ENCODE data around the gene ERVW-1. TPM values are rescaled to one million over a fixed set of nuclear protein-coding genes. Genes with fewer than 3 reads are reported as not detected.

The ERVW-1 gene
- total RNA-seq, 1 donor from 2014 or later = not detected

- H3K4me1 Mint-ChIP-seq (ENCODE audit: low read depth) = no peaks in the 10 kb centered on the region
- H3K27me3 Mint-ChIP-seq (ENCODE audit: low read depth) = no peaks in the 10 kb centered on the region
- H3K4me3 Mint-ChIP-seq (ENCODE audit: unreplicated experiment) = no peak overlapping the region
- H3K36me3 Mint-ChIP-seq (ENCODE audit: low read depth) = peaks cover 18% of the 10 kb centered on the region
- no peak overlapping the region for H3K27ac Mint-ChIP-seq (ENCODE audit: unreplicated experiment)
- DNase-seq (ENCODE audit: low spot score) = no peak
- no peaks in the 10 kb centered on the region for H3K9me3 Mint-ChIP-seq (ENCODE audit: low read depth)
- TF ChIP-seq, protein P1, sequence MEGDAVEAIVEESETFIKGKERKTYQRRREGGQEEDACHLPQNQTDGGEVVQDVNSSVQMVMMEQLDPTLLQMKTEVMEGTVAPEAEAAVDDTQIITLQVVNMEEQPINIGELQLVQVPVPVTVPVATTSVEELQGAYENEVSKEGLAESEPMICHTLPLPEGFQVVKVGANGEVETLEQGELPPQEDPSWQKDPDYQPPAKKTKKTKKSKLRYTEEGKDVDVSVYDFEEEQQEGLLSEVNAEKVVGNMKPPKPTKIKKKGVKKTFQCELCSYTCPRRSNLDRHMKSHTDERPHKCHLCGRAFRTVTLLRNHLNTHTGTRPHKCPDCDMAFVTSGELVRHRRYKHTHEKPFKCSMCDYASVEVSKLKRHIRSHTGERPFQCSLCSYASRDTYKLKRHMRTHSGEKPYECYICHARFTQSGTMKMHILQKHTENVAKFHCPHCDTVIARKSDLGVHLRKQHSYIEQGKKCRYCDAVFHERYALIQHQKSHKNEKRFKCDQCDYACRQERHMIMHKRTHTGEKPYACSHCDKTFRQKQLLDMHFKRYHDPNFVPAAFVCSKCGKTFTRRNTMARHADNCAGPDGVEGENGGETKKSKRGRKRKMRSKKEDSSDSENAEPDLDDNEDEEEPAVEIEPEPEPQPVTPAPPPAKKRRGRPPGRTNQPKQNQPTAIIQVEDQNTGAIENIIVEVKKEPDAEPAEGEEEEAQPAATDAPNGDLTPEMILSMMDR (IDR thresholded peaks at IDR 0.05) = no peak
These were observed 28.6 kb upstream of the ERVW-1 start for GRCh38 chr7:92506363-92506762.

DNA sequence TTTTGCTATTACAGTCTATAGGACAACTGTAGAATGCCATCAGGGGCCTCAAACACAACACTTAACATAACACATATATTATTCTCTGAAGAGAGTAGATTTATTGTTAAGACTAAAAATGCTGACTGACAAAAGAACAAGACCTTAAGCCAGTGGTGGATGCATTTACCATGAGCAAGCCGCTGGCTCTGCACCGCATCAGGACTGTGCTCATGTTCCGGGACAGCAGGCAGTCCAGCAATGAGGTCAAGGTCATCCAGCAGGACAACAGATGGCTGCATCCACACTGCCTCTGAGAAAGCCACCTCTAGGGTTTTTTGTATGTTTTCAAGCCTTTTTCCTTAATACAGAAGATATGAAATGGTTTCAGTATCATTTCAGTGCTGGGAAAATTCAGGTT is 26.8 kb upstream of the ERVW-1 start:
- H3K9me3 Mint-ChIP-seq (ENCODE audit: low read depth) = no peaks in the 10 kb centered on the region
- TF ChIP-seq, protein P1 (IDR thresholded peaks at IDR 0.05) = no peak

DNA sequence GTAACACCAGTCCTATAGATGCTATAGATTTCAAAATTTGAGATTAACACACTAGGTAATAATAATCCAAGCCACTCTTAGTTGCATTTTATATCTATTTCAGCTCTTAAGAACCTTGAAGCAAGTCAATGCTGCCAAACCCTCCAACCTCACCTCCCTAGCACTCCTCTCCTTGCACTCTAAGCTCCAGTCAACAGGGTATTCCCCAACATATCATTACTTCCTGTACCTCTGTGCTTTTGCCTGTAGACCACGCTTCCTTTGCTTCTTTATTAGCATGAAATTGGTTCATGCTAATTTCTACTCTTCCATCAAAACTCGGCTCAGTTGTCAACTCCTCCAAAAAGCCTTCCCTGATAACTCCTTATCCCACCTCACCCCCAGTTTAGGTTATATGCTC is 26.0 kb upstream of the ERVW-1 start:
- TF ChIP-seq, protein P1 (IDR thresholded peaks at IDR 0.05) = no peak
- H3K27ac Mint-ChIP-seq (ENCODE audit: unreplicated experiment) = no peak overlapping the region
- H3K27me3 Mint-ChIP-seq (ENCODE audit: low read depth) = no peaks in the 10 kb centered on the region
- H3K4me3 Mint-ChIP-seq (ENCODE audit: unreplicated experiment) = no peak overlapping the region
- no peaks in the 10 kb centered on the region for H3K4me1 Mint-ChIP-seq (ENCODE audit: low read depth)
- no peaks in the 10 kb centered on the region for H3K9me3 Mint-ChIP-seq (ENCODE audit: low read depth)
- DNase-seq (ENCODE audit: low spot score) = no peak
- peaks cover 32% of the 10 kb centered on the region for H3K36me3 Mint-ChIP-seq (ENCODE audit: low read depth)

More for the DNA sequence above, 26.8 kb upstream of the ERVW-1 start:
- Mint-ChIP-seq H3K27ac (ENCODE audit: unreplicated experiment) (no peak overlapping the region), H3K4me3 (ENCODE audit: unreplicated experiment) (no peak overlapping the region), H3K27me3 (ENCODE audit: low read depth) (no peaks in the 10 kb centered on the region), H3K36me3 (ENCODE audit: low read depth) (peaks cover 29% of the 10 kb centered on the region), H3K4me1 (ENCODE audit: low read depth) (no peaks in the 10 kb centered on the region)
- DNase-seq (ENCODE audit: low spot score) = no peak

DNA sequence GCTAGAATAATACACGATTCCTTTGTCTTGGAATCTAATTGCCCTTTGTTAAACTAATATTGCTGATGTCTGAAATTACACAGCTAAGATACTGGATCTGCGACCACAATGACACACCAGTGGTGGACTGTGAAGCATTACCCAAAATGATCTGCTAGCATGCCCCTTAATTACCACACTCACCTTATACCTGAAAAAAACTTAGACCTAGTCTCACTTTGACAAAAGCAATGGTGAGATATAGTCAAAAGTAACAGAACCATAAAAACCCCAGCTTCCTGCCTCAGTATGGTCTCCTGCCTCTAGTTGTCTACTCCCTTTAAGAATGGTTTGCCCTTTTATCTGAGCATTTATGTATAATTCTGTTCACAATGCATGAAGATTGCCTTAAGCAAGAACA is 20.8 kb upstream of the ERVW-1 start:
- H3K4me1 Mint-ChIP-seq (ENCODE audit: low read depth) = peaks cover 4% of the 10 kb centered on the region
- H3K27ac Mint-ChIP-seq (ENCODE audit: unreplicated experiment) = no peak overlapping the region

GRCh38 chr7:92496876-92497275 is 19.1 kb upstream of the ERVW-1 start:
- Mint-ChIP-seq H3K4me1 (ENCODE audit: low read depth) (peaks cover 4% of the 10 kb centered on the region), H3K27me3 (ENCODE audit: low read depth) (no peaks in the 10 kb centered on the region), H3K9me3 (ENCODE audit: low read depth) (no peaks in the 10 kb centered on the region), H3K4me3 (ENCODE audit: unreplicated experiment) (peak overlapping the region; percentile 8), H3K36me3 (ENCODE audit: low read depth) (peaks cover 30% of the 10 kb centered on the region), H3K27ac (ENCODE audit: unreplicated experiment) (peak overlapping the region; percentile 49)
- no peak for DNase-seq (ENCODE audit: low spot score)
- TF ChIP-seq, protein P1 (IDR thresholded peaks at IDR 0.05) = no peak

More for the DNA sequence above, 20.8 kb upstream of the ERVW-1 start:
- no peak for DNase-seq (ENCODE audit: low spot score)
- H3K36me3 Mint-ChIP-seq (ENCODE audit: low read depth) = peaks cover 28% of the 10 kb centered on the region
- H3K9me3 Mint-ChIP-seq (ENCODE audit: low read depth) = no peaks in the 10 kb centered on the region
- H3K4me3 Mint-ChIP-seq (ENCODE audit: unreplicated experiment) = no peak overlapping the region
- H3K27me3 Mint-ChIP-seq (ENCODE audit: low read depth) = no peaks in the 10 kb centered on the region
- TF ChIP-seq, protein P1 (IDR thresholded peaks at IDR 0.05) = no peak

Measured in chondrocyte (in vitro differentiated cells).